ENCODE measurements around the gene TEKT5.
"Not testable (repeated sequence)": the region's sequence is repeated elsewhere in the genome, so short reads cannot be mapped to it uniquely, and the experiment has no call there.

The TEKT5 gene

GRCh38 chr16:10658943-10659342, 35.8 kb downstream of the TEKT5 start:
- no peak for DNase-seq (ENCODE audit: low read depth in 2 of 2)

- DNase-seq (ENCODE audit: low read depth in 2 of 2): no peak
These were observed 36.8 kb downstream of the TEKT5 start for GRCh38 chr16:10657925-10658324.

GRCh38 chr16:10656618-10657017, 38.1 kb downstream of the TEKT5 start:
- DNase-seq (ENCODE audit: low read depth in 2 of 2): no peak

GRCh38 chr16:10655415-10655977, 39.2 kb downstream of the TEKT5 start:
- no peak for DNase-seq (ENCODE audit: low read depth in 2 of 2)

GRCh38 chr16:10654592-10655414, 39.9 kb downstream of the TEKT5 start:
- no peak for DNase-seq (ENCODE audit: low read depth in 2 of 2)

GRCh38 chr16:10652730-10653590, 41.8 kb downstream of the TEKT5 start:
- DNase-seq (ENCODE audit: low read depth in 2 of 2): no peak

- not testable (repeated sequence) for DNase-seq (ENCODE audit: low read depth in 2 of 2)
These were observed 45.6 kb downstream of the TEKT5 start for GRCh38 chr16:10649098-10649497.

- no peak for DNase-seq (ENCODE audit: low read depth in 2 of 2)
These were observed 46.9 kb downstream of the TEKT5 start for GRCh38 chr16:10647721-10648296.

GRCh38 chr16:10647264-10647720, 47.4 kb downstream of the TEKT5 start:
- DNase-seq (ENCODE audit: low read depth in 2 of 2): no peak

GRCh38 chr16:10646581-10647263, 48.0 kb downstream of the TEKT5 start:
- DNase-seq (ENCODE audit: low read depth in 2 of 2): no peak

- no peak for DNase-seq (ENCODE audit: low read depth in 2 of 2)
These were observed 48.5 kb downstream of the TEKT5 start for GRCh38 chr16:10646228-10646580.

GRCh38 chr16:10644092-10644491, 50.6 kb downstream of the TEKT5 start:
- no peak for DNase-seq (ENCODE audit: low read depth in 2 of 2)

GRCh38 chr16:10642964-10643363, 51.8 kb downstream of the TEKT5 start:
- no peak for DNase-seq (ENCODE audit: low read depth in 2 of 2)

- DNase-seq (ENCODE audit: low read depth in 2 of 2): no peak
These were observed 52.5 kb downstream of the TEKT5 start for GRCh38 chr16:10641953-10642949.

- DNase-seq (ENCODE audit: low read depth in 2 of 2): no peak
These were observed 53.2 kb downstream of the TEKT5 start for GRCh38 chr16:10641555-10641952.

- DNase-seq (ENCODE audit: low read depth in 2 of 2): no peak
These were observed 53.8 kb downstream of the TEKT5 start for GRCh38 chr16:10640934-10641333.

- no peak for DNase-seq (ENCODE audit: low read depth in 2 of 2)
These were observed 56.6 kb downstream of the TEKT5 start for GRCh38 chr16:10638101-10638500.

- DNase-seq (ENCODE audit: low read depth in 2 of 2): no peak
These were observed 57.2 kb downstream of the TEKT5 start for GRCh38 chr16:10637337-10638037.

GRCh38 chr16:10635365-10636021, 59.2 kb downstream of the TEKT5 start:
- no peak for DNase-seq (ENCODE audit: low read depth in 2 of 2)

Data from fibroblast of skin of left biceps (primary cell).